ENCODE results near the gene CES3.

DNA sequence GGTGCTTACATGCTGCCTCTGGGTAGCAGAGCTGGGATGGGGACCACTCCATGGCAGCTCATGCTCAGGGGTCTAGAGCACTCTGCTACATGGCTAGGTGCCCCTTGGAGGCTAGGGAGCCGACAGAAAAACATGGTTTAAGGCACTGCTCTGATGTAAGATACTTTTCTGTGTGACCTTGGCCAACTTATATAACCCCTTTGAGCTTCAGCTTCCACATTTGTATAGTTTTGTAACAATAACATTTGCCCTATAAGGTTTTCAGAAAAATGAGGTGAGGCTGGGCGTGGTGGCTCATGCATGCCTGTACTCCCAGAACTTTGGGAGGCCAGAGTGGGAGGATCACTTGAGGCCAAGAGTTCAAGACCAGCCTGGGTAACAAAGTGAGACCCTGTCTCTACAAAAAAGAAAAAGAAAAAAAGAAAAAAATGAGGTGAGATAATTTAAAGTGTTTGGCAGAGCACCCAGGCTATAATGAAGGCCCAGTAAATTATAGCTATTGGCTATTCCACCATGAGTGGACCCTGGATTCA lies 30.5 kb downstream of the CES3 start:
- TF ChIP-seq, protein P1, sequence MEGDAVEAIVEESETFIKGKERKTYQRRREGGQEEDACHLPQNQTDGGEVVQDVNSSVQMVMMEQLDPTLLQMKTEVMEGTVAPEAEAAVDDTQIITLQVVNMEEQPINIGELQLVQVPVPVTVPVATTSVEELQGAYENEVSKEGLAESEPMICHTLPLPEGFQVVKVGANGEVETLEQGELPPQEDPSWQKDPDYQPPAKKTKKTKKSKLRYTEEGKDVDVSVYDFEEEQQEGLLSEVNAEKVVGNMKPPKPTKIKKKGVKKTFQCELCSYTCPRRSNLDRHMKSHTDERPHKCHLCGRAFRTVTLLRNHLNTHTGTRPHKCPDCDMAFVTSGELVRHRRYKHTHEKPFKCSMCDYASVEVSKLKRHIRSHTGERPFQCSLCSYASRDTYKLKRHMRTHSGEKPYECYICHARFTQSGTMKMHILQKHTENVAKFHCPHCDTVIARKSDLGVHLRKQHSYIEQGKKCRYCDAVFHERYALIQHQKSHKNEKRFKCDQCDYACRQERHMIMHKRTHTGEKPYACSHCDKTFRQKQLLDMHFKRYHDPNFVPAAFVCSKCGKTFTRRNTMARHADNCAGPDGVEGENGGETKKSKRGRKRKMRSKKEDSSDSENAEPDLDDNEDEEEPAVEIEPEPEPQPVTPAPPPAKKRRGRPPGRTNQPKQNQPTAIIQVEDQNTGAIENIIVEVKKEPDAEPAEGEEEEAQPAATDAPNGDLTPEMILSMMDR (IDR thresholded peaks at IDR 0.05) = no peak
- no peak for TF ChIP-seq POLR2AphosphoS5 (IDR thresholded peaks at IDR 0.05; ENCODE audit: insufficient read depth in 1 of 2, low read depth in 1 of 2)

All from vagina (tissue), 2 donors.